Subcutaneous adipose tissue (tissue), 4 donors: Measurements from ENCODE around the gene TTYH2. TPM values are rescaled to one million over a fixed set of nuclear protein-coding genes. Genes with fewer than 3 reads are reported as not detected.

Experiments
- CTCF ChIP-seq: fragments of 450-650 bp; IDR thresholded peaks from one replicate; pipeline ENCODE4 v1.5.1; 2016; ENCODE audit warnings: low read depth, mild to moderate bottlenecking, control low read depth, antibody characterized with exemption, moderate library complexity
- total RNA-seq, 4 donors: library from RNA; depleted of rRNA; stranded (reverse); fragments of >200 nt; gene quantifications; one replicate each; pipeline ENCODE4 v1.1.0, GENCODE V29; 2016

Gene TTYH2
- total RNA-seq, 4 donors from 2014 or later, result 4.6 to 14.4 (median 5.9) TPM

DNA sequence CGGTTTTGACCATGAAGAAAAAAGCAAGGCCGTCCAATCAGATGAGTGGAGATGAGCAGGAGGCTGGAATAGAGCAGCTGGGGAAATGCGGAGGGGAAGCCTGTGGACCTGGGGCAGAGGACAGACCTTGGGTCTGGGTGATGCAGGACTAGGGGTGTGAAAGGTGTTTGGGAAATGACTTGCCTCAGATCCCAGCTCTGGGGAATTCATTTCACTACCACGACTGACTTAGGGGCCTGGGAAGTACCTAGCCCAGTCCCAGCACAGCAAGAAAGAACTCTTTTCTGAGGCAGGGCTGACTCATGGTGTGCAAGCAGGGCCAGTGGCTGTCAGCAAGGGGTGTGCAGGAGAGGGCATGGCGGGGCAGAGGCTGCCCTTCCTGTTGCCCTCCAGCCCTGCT lies 75.4 kb downstream of the TTYH2 start:
- TF ChIP-seq CTCF, result no peak

DNA sequence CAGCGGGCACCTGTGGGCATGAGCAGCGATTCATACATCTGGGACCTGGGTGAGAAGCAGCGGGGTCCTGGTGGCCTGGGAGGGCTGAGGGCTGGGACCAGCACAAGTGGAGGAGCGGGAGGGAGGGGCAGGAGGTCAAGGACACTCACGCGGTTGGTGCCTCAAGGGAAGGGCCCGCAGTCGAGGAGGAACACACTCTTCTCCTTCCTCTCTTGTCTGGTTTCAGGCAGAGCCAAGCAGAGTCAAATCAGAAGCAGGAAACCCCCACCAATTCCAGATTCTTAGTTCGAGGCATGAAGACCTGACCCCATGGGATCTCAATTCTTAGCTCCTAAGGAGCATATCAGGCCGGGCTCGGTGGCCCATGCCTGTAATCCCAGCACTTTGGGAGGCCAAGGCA lies 76.3 kb downstream of the TTYH2 start:
- TF ChIP-seq CTCF, result no peak

GRCh38 chr17:74290340-74290739 lies 77.0 kb downstream of the TTYH2 start:
- TF ChIP-seq CTCF, result no peak

- TF ChIP-seq CTCF, result no peak
Observed at GRCh38 chr17:74292495-74292894, 79.1 kb downstream of the TTYH2 start.

DNA sequence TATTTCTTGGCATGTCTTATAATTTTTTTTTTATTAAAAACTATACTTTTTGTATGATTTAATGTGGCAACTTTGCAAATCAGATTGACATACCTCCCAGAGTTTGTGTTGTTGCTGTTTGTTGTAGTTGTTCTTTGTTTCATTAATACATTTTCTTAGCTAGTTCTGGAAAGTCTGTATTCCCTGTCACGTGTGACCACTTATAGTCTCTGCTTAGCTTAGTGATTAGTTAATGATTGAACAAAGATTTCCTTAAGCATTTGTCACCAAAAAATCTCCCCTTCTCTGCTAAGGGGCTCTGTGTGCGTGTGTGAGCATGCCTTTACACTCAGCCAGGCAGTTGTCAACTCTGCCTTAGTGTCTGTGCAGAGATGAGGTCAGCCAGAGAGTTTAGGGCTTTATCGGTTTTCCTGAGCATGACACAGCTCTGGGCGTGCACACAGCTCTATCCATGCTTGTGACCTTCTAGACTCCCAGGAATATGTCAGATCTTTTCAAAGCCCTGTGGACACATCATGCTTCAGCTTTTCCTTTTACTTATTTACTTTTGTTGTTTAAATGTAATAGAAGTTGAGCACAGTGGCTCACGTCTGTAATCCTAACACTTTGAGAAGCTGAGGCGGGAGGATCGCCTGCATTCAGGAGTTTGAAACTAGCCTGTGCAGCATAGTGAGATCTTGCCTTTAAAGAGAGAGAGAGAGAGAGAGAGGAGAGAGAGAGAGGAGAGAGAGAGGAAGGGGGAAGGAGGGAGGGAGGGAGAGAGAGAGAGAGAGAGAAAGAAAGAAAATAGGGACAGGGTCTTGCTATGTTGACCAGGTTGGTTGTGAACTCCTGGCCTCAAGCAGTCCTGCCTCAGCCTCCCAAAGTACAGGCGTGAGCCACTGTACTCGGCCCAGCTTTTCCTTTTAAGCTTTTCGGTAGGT lies 82.5 kb downstream of the TTYH2 start:
- TF ChIP-seq CTCF, result no peak

GRCh38 chr17:74296548-74296936 lies 83.2 kb downstream of the TTYH2 start:
- no peak for TF ChIP-seq CTCF

DNA sequence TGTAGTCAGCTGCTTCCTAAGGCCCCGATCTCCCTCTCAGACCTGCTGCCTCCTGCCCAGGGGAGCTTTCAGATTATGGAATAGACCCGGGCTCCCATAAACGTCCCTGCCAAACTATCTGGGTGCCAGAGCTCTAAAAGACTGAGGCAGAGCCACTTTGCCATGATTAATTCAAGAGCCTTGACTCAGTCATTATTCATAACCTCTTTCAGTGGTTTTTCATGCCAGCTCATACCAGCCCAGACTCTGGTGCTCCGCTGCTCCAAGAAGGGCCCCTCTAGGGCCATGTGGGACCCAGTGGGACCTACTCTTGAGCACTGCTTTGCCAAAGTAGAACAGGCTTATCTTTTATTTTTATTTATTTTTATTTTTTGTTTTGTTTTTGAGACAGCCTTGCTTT lies 84.6 kb downstream of the TTYH2 start:
- no peak for TF ChIP-seq CTCF
